RPMI7951 (cell line): ENCODE results near the gene HRH3. TPM values are rescaled to one million over a fixed set of nuclear protein-coding genes. Genes with fewer than 3 reads are reported as not detected.

Experiments
- DNase-seq: peaks from one replicate; pipeline ENCODE4 v3.0.0-alpha.2; 2012; ENCODE audit warnings: low read depth
- total RNA-seq: library from RNA; depleted of rRNA; stranded (reverse); fragments of >200 nt; shearing (Covaris generic); gene quantifications from 2 replicates; pipeline ENCODE4 v1.2.3, GENCODE V29; 2014; rRNA removed

The HRH3 gene
- not detected in 2 replicates for total RNA-seq

GRCh38 chr20:62219992-62220665, at the start of gene HRH3:
TSS of gene HRH3 (minus strand) at chr20:62220278. CDS start at chr20:62219970, 308 bp downstream.
- peak; percentile 26 for DNase-seq

GRCh38 chr20:62269871-62270270, 49.8 kb upstream of the HRH3 start:
- DNase-seq, result no peak

- DNase-seq, result no peak
Observed at GRCh38 chr20:62269378-62269777, 49.3 kb upstream of the HRH3 start.

GRCh38 chr20:62268228-62268900, 48.3 kb upstream of the HRH3 start:
- no peak for DNase-seq

GRCh38 chr20:62267543-62267942, 47.5 kb upstream of the HRH3 start:
- DNase-seq, result no peak

- DNase-seq, result no peak
Observed at GRCh38 chr20:62266851-62267250, 46.8 kb upstream of the HRH3 start.

- DNase-seq, result no peak
Observed at GRCh38 chr20:62266340-62266739, 46.3 kb upstream of the HRH3 start.

- DNase-seq, result no peak
Observed at GRCh38 chr20:62265365-62265764, 45.3 kb upstream of the HRH3 start.

- DNase-seq, result no peak
Observed at GRCh38 chr20:62263396-62263795, 43.3 kb upstream of the HRH3 start.

- DNase-seq, result no peak
Observed at GRCh38 chr20:62262064-62262463, 42.0 kb upstream of the HRH3 start.

GRCh38 chr20:62259294-62259565, 39.2 kb upstream of the HRH3 start:
- DNase-seq, result no peak

- DNase-seq, result peak; percentile 37
Observed at GRCh38 chr20:62258499-62259293, 38.6 kb upstream of the HRH3 start.

GRCh38 chr20:62255976-62256375, 35.9 kb upstream of the HRH3 start:
- no peak for DNase-seq

- no peak for DNase-seq
Observed at GRCh38 chr20:62254021-62254724, 34.1 kb upstream of the HRH3 start.

- no peak for DNase-seq
Observed at GRCh38 chr20:62253398-62253797, 33.3 kb upstream of the HRH3 start.

- peak; percentile 44 for DNase-seq
Observed at GRCh38 chr20:62252342-62252966, 32.4 kb upstream of the HRH3 start.

- DNase-seq, result no peak
Observed at GRCh38 chr20:62248890-62249560, 28.9 kb upstream of the HRH3 start.

- DNase-seq, result no peak
Observed at GRCh38 chr20:62246872-62247652, 27.0 kb upstream of the HRH3 start.

GRCh38 chr20:62246431-62246830, 26.4 kb upstream of the HRH3 start:
- DNase-seq, result no peak

GRCh38 chr20:62245911-62246280, 25.8 kb upstream of the HRH3 start:
- DNase-seq, result no peak
